Gastrocnemius medialis (tissue), 4 donors: ENCODE results near the gene LETMD1.

Experiments
- CTCF ChIP-seq, 5 experiments: fragments of 450-650 bp in 3 of 5; fragments of 200-600 bp in 2 of 5; sonication (generic) in 2 of 5; IDR thresholded peaks in 4 of 5; conservative IDR thresholded peaks in 1 of 5; 1 replicate in 4 of 5; 2 replicates in 1 of 5; pipeline ENCODE4 v1.5.1; 2016 to 2019; ENCODE audit warnings: antibody characterized with exemption in 5 of 5, mild to moderate bottlenecking in 3 of 5, moderate library complexity in 3 of 5
- POLR2A ChIP-seq, 2 donors: fragments of 450-650 bp; IDR thresholded peaks; one replicate each; pipeline ENCODE4 v1.6.1; 2017; ENCODE audit warnings: antibody characterized with exemption in 2 of 2, mild to moderate bottlenecking in 2 of 2, moderate library complexity in 2 of 2

GRCh38 chr12:51004504-51004903, 43.6 kb upstream of the LETMD1 start:
- TF ChIP-seq POLR2A (IDR thresholded peaks at IDR 0.05) (no peak), CTCF (IDR thresholded peaks at IDR 0.05 in 4 of 5, conservative IDR thresholded peaks at IDR 0.05 in 1 of 5) (no peak)
